ENCODE measurements around the gene C10orf120.

- TF ChIP-seq, protein P1, sequence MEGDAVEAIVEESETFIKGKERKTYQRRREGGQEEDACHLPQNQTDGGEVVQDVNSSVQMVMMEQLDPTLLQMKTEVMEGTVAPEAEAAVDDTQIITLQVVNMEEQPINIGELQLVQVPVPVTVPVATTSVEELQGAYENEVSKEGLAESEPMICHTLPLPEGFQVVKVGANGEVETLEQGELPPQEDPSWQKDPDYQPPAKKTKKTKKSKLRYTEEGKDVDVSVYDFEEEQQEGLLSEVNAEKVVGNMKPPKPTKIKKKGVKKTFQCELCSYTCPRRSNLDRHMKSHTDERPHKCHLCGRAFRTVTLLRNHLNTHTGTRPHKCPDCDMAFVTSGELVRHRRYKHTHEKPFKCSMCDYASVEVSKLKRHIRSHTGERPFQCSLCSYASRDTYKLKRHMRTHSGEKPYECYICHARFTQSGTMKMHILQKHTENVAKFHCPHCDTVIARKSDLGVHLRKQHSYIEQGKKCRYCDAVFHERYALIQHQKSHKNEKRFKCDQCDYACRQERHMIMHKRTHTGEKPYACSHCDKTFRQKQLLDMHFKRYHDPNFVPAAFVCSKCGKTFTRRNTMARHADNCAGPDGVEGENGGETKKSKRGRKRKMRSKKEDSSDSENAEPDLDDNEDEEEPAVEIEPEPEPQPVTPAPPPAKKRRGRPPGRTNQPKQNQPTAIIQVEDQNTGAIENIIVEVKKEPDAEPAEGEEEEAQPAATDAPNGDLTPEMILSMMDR (IDR thresholded peaks at IDR 0.05), result no peak
- TF ChIP-seq POLR2A (IDR thresholded peaks at IDR 0.05) (no peak), EP300 (IDR thresholded peaks at IDR 0.05) (no peak)
Observed at GRCh38 chr10:122709971-122710370, 10.3 kb upstream of the C10orf120 start.
